Fibroblast of lung (primary cell): ENCODE results near the gene GUK1.

Experiments used
- CTCF ChIP-seq, 2 donors: IDR thresholded peaks in 1 of 2; conservative IDR thresholded peaks in 1 of 2; 1 replicate in 1 of 2; 2 replicates in 1 of 2; pipeline ENCODE4 v1.5.1; 2011 to 2012; ENCODE audit warnings: low read length in 2 of 2, control low read depth in 1 of 2, inconsistent platforms in 1 of 2, low read depth in 1 of 2, mild to moderate bottlenecking in 1 of 2
- EZH2 ChIP-seq: IDR thresholded peaks from 2 replicates; pipeline ENCODE4 v1.5.1; 2012; ENCODE audit warnings: low read length, control low read depth, mild to moderate bottlenecking; ENCODE audit errors: missing control alignments

- no peak for TF ChIP-seq CTCF (conservative IDR thresholded peaks at IDR 0.05 in 1 of 2, IDR thresholded peaks at IDR 0.05 in 1 of 2; ENCODE audit: low read depth in 1 of 2, low read length in 2 of 2)
- TF ChIP-seq EZH2 = no peak
Observed at GRCh38 chr1:228190182-228190581, 50.1 kb downstream of the GUK1 start.
